ENCODE measurements around the gene CLTCL1.

CLTCL1 gene

DNA sequence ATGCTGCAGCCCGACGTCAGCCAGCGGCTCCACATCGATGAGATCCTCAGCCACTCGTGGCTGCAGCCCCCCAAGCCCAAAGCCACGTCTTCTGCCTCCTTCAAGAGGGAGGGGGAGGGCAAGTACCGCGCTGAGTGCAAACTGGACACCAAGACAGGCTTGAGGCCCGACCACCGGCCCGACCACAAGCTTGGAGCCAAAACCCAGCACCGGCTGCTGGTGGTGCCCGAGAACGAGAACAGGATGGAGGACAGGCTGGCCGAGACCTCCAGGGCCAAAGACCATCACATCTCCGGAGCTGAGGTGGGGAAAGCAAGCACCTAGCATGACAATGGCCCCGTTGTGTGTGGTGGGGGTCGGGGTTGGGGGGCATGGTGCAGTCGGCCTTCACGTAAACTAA lies 159.4 kb downstream of the CLTCL1 start:
- DNase-seq (ENCODE audit: low read depth): no peak

DNA sequence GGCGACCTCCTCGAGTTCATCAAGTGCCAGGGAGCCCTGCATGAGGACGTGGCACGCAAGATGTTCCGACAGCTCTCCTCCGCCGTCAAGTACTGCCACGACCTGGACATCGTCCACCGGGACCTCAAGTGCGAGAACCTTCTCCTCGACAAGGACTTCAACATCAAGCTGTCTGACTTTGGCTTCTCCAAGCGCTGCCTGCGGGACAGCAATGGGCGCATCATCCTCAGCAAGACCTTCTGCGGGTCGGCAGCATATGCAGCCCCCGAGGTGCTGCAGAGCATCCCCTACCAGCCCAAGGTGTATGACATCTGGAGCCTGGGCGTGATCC lies 159.9 kb downstream of the CLTCL1 start:
- no peak for DNase-seq (ENCODE audit: low read depth)

DNA sequence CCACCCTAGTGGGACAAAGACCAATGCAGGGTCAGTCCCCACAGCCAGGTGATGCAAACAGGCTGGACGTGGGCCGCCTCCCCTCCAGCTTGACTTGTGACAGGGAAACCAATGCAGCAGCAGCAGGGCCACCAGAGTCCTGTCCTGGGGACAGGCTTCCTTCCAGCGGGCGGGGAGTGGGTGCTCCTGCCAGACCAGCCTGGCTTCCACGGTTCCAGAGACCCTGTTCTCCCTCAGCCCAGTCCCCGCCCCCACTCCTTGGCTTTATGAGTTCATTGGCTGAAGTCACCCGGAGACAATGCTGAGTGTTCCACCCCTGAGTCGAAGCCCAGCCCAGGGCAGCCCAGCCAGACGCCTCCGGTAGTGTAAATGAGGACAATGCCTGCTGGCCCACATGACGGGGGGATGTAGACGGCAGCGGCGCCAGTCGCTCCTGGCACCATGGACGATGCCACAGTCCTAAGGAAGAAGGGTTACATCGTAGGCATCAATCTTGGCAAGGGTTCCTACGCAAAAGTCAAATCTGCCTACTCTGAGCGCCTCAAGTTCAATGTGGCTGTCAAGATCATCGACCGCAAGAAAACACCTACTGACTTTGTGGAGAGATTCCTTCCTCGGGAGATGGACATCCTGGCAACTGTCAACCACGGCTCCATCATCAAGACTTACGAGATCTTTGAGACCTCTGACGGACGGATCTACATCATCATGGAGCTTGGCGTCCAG lies 160.4 kb downstream of the CLTCL1 start, which contains the start of gene TSSK2:
TSS of gene TSSK2 (plus strand) at position 350 of the 726 bp plus-strand sequence. CDS start at position 442, 92 bp downstream.
- no peak for DNase-seq (ENCODE audit: low read depth)

DNA sequence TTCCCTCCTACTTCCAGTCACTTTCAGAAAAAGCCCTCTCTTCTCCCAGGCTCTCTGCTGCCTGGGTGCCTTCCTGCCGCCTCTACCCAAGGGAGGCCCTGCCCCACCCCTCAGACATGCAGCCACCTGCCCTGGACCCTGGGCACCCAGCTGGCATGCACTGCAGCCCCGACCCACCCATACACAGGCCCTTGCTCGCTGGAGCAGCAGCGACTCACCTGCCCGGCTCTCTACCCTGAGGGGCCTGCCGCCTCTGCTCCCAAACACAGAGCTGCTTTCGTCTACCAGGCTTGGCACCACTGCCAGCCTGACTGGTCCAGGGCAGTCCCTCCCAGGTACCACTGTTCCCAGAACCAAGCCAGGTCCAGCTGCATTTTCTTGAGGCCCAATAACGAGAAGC lies 161.6 kb downstream of the CLTCL1 start:
- no peak for DNase-seq (ENCODE audit: low read depth)

Data from activated T-helper 9 cell treated with anti-CD3 and anti-CD28 coated beads, Interleukin-2, amount 50 U/mL, for 16 hours (primary cell).